Measurements from ENCODE around the gene EIF2S3. TPM values are rescaled to one million over a fixed set of nuclear protein-coding genes. Genes with fewer than 3 reads are reported as not detected.

Gene EIF2S3
- polyA plus RNA-seq, 1 of the 3 experiments (the other 2 are of a cell fraction): 68.4 TPM

GRCh38 chrX:24082447-24082846, 27.7 kb downstream of the EIF2S3 start (continued):
- TF ChIP-seq TEAD4 (IDR thresholded peaks at IDR 0.05; ENCODE audit: borderline replicate concordance, insufficient read depth): no peak
- no peak for TF ChIP-seq FOXM1 (IDR thresholded peaks at IDR 0.05; ENCODE audit: low read depth)
- no peak for TF ChIP-seq MAX (IDR thresholded peaks at IDR 0.05; ENCODE audit: low read depth)
- no peak for TF ChIP-seq GATA2 (CRISPR knock-in tag; IDR thresholded peaks at IDR 0.05)
- no peak for TF ChIP-seq MEF2A (IDR thresholded peaks at IDR 0.05; ENCODE audit: borderline replicate concordance, low read depth)
- no peak for TF ChIP-seq USF2 (IDR thresholded peaks at IDR 0.05; ENCODE audit: borderline replicate concordance, low read depth, low read length)
- TF ChIP-seq REST (IDR thresholded peaks at IDR 0.05; ENCODE audit: low read depth, low read length): no peak
- no peak for TF ChIP-seq IRF3 (IDR thresholded peaks at IDR 0.05; ENCODE audit: low read depth, low read length)
- no peak for TF ChIP-seq TAF1 (IDR thresholded peaks at IDR 0.05; ENCODE audit: borderline replicate concordance, low read depth, low read length)
- TF ChIP-seq MXI1 (IDR thresholded peaks at IDR 0.05; ENCODE audit: low read depth, low read length): no peak
- TF ChIP-seq PBX3 (IDR thresholded peaks at IDR 0.05): no peak

- CTCF ChIA-PET: no interaction called here
- Histone ChIP-seq H3K9me3 (no peaks in the 10 kb centered on the region), H3F3A (replicated peaks; ENCODE audit: insufficient read depth) (peaks cover 11% of the 10 kb centered on the region), H3K4me3 (ENCODE audit: low read depth in 2 of 2, low read length in 1 of 2) (no peak overlapping the region), H3K79me2 (ENCODE audit: insufficient read depth) (no peaks in the 10 kb centered on the region), H2AFZ (ENCODE audit: low read depth) (no peak overlapping the region), H4K20me1 (ENCODE audit: insufficient read depth) (no peaks in the 10 kb centered on the region), H3K4me1 (ENCODE audit: control insufficient read depth in 1 of 2, insufficient read depth in 2 of 2, low read depth in 1 of 2, low read length in 1 of 2) (no peaks in the 10 kb centered on the region), H3K9me2 (no peaks in the 10 kb centered on the region), H3K4me2 (no peak overlapping the region), H3K9ac (no peak overlapping the region), H3K36me3 (replicated peaks in 1 of 2; ENCODE audit: control insufficient read depth in 1 of 2, insufficient read depth in 2 of 2, low read length in 1 of 2) (no peaks in the 10 kb centered on the region), H3K27ac (ENCODE audit: low read depth in 2 of 2, low read length in 1 of 2) (no peak overlapping the region), H3K27me3 (ENCODE audit: insufficient read depth) (no peaks in the 10 kb centered on the region)
- 49% methylated on average over 6 of the region's 6 CpGs for WGBS (ENCODE audit: low lambda C conversion rate)
- POLR2A ChIA-PET: no interaction called here
- no peak for TF ChIP-seq CTCF (IDR thresholded peaks at IDR 0.05)
- TF ChIP-seq POLR2AphosphoS5 (IDR thresholded peaks at IDR 0.05; ENCODE audit: low read depth, low read length): no peak
- no peak for TF ChIP-seq YY1 (IDR thresholded peaks at IDR 0.05; ENCODE audit: low read depth)
- TF ChIP-seq TCF12 (IDR thresholded peaks at IDR 0.05): no peak
- TF ChIP-seq GABPA (IDR thresholded peaks at IDR 0.05; ENCODE audit: low read depth): no peak
- TF ChIP-seq EZH2phosphoT487 (IDR thresholded peaks at IDR 0.05; ENCODE audit: borderline replicate concordance, low read depth): no peak
- no peak for TF ChIP-seq NRF1 (IDR thresholded peaks at IDR 0.05; ENCODE audit: low read depth, low read length)
- no peak for TF ChIP-seq EP300 (IDR thresholded peaks at IDR 0.05; ENCODE audit: borderline replicate concordance in 1 of 2, low read depth in 1 of 2, low read length in 1 of 2)
- TF ChIP-seq IRF3 (IDR thresholded peaks at IDR 0.05; ENCODE audit: low read depth, low read length): no peak
- TF ChIP-seq FOSL2 (IDR thresholded peaks at IDR 0.05; ENCODE audit: borderline replicate concordance, low read depth): no peak
- TF ChIP-seq MAX (IDR thresholded peaks at IDR 0.05; ENCODE audit: low read depth): no peak
- DNase-seq: no peak
Measured at GRCh38 chrX:24085101-24085500, 30.3 kb downstream of the EIF2S3 start.
